Measurements from ENCODE around the gene FNBP1. TPM values are rescaled to one million over a fixed set of nuclear protein-coding genes. Genes with fewer than 3 reads are reported as not detected.

The FNBP1 gene
- total and polyA plus RNA-seq, 2 of the 8 experiments (the other 6 are each of a cell fraction or from before 2014, with no cell fraction given): 7.2 to 40.9 TPM

DNA sequence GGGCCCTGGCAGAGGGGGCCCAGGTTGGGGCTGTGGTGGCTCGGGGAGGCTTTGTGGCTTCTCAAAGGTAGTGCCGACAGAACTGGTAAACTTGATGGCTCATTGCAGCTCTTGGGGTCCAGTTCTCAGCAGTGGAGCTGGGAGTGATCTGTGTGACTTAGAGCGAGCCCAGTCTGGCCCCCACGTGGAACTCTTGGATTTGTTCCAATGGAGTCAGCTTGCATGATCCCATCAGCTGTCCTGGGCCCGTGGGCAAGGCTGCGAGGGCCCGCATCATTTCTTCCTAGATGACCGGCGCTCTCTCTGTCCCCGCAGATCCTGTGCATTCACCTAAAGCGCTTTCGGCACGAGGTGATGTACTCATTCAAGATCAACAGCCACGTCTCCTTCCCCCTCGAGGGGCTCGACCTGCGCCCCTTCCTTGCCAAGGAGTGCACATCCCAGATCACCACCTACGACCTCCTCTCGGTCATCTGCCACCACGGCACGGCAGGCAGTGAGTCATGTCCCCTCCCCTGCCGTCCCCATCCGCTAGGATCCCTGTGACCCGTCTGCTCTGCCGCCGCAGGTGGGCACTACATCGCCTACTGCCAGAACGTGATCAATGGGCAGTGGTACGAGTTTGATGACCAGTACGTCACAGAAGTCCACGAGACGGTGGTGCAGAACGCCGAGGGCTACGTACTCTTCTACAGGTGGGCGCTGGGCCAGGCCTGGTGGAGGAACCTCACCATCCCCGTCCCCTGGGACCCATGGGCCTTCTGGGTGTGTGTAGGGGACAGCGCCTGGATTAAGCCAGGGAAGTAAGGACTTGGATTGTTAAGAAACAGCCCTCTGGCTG lies 168.5 kb downstream of the FNBP1 start (continued):
- TF ChIP-seq, protein P1, sequence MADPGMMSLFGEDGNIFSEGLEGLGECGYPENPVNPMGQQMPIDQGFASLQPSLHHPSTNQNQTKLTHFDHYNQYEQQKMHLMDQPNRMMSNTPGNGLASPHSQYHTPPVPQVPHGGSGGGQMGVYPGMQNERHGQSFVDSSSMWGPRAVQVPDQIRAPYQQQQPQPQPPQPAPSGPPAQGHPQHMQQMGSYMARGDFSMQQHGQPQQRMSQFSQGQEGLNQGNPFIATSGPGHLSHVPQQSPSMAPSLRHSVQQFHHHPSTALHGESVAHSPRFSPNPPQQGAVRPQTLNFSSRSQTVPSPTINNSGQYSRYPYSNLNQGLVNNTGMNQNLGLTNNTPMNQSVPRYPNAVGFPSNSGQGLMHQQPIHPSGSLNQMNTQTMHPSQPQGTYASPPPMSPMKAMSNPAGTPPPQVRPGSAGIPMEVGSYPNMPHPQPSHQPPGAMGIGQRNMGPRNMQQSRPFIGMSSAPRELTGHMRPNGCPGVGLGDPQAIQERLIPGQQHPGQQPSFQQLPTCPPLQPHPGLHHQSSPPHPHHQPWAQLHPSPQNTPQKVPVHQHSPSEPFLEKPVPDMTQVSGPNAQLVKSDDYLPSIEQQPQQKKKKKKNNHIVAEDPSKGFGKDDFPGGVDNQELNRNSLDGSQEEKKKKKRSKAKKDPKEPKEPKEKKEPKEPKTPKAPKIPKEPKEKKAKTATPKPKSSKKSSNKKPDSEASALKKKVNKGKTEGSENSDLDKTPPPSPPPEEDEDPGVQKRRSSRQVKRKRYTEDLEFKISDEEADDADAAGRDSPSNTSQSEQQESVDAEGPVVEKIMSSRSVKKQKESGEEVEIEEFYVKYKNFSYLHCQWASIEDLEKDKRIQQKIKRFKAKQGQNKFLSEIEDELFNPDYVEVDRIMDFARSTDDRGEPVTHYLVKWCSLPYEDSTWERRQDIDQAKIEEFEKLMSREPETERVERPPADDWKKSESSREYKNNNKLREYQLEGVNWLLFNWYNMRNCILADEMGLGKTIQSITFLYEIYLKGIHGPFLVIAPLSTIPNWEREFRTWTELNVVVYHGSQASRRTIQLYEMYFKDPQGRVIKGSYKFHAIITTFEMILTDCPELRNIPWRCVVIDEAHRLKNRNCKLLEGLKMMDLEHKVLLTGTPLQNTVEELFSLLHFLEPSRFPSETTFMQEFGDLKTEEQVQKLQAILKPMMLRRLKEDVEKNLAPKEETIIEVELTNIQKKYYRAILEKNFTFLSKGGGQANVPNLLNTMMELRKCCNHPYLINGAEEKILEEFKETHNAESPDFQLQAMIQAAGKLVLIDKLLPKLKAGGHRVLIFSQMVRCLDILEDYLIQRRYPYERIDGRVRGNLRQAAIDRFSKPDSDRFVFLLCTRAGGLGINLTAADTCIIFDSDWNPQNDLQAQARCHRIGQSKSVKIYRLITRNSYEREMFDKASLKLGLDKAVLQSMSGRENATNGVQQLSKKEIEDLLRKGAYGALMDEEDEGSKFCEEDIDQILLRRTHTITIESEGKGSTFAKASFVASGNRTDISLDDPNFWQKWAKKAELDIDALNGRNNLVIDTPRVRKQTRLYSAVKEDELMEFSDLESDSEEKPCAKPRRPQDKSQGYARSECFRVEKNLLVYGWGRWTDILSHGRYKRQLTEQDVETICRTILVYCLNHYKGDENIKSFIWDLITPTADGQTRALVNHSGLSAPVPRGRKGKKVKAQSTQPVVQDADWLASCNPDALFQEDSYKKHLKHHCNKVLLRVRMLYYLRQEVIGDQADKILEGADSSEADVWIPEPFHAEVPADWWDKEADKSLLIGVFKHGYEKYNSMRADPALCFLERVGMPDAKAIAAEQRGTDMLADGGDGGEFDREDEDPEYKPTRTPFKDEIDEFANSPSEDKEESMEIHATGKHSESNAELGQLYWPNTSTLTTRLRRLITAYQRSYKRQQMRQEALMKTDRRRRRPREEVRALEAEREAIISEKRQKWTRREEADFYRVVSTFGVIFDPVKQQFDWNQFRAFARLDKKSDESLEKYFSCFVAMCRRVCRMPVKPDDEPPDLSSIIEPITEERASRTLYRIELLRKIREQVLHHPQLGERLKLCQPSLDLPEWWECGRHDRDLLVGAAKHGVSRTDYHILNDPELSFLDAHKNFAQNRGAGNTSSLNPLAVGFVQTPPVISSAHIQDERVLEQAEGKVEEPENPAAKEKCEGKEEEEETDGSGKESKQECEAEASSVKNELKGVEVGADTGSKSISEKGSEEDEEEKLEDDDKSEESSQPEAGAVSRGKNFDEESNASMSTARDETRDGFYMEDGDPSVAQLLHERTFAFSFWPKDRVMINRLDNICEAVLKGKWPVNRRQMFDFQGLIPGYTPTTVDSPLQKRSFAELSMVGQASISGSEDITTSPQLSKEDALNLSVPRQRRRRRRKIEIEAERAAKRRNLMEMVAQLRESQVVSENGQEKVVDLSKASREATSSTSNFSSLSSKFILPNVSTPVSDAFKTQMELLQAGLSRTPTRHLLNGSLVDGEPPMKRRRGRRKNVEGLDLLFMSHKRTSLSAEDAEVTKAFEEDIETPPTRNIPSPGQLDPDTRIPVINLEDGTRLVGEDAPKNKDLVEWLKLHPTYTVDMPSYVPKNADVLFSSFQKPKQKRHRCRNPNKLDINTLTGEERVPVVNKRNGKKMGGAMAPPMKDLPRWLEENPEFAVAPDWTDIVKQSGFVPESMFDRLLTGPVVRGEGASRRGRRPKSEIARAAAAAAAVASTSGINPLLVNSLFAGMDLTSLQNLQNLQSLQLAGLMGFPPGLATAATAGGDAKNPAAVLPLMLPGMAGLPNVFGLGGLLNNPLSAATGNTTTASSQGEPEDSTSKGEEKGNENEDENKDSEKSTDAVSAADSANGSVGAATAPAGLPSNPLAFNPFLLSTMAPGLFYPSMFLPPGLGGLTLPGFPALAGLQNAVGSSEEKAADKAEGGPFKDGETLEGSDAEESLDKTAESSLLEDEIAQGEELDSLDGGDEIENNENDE (IDR thresholded peaks at IDR 0.05; ENCODE audit: insufficient replicate concordance, low read length): no peak
- no peak for TF ChIP-seq BRCA1 (IDR thresholded peaks at IDR 0.05; ENCODE audit: low read depth, low read length)
- TF ChIP-seq TBP (IDR thresholded peaks at IDR 0.05; ENCODE audit: low read depth, low read length): no peak
- no peak for TF ChIP-seq KDM5A (IDR thresholded peaks at IDR 0.05; ENCODE audit: low read length)
- TF ChIP-seq RFX5 (IDR thresholded peaks at IDR 0.05; ENCODE audit: borderline replicate concordance, low read depth, low read length): no peak
- TF ChIP-seq CBX5 (IDR thresholded peaks at IDR 0.05; ENCODE audit: low read depth, low read length): no peak
